Glomerular endothelial cell (primary cell): ENCODE results near the gene C20orf144. TPM values are rescaled to one million over a fixed set of nuclear protein-coding genes. Genes with fewer than 3 reads are reported as not detected.

Source experiments
- total RNA-seq: library from RNA; depleted of rRNA; stranded (reverse); fragments of >200 nt; gene quantifications from 2 replicates; pipeline ENCODE4 v1.2.3, GENCODE V29; 2015

Gene C20orf144
- total RNA-seq, 1 donor from 2014 or later, result not detected

Other genes with a start within 250 kb of the C20orf144 start
- 10.4 and 12.4 TPM in 2 replicates for gene SNTA1, start 218.6 kb upstream of the C20orf144 start, total RNA-seq
- gene CBFA2T2, start 172.2 kb upstream of the C20orf144 start, total RNA-seq, result 11.1 and 14.9 TPM in 2 replicates
- 1.4 and 4.0 TPM in 2 replicates for gene ACTL10, start 4.6 kb downstream of the C20orf144 start, total RNA-seq
- 18.2 and 31.9 TPM in 2 replicates for gene NECAB3, start 12.1 kb downstream of the C20orf144 start, total RNA-seq
- gene E2F1, start 24.1 kb downstream of the C20orf144 start, total RNA-seq, result 3.2 and 9.9 TPM in 2 replicates
- gene PXMP4, start 58.0 kb downstream of the C20orf144 start, total RNA-seq, result 9.2 and 11.5 TPM in 2 replicates
- gene ZNF341, start 69.7 kb downstream of the C20orf144 start, total RNA-seq, result 2.6 and 4.3 TPM in 2 replicates
- gene CHMP4B, start 149.0 kb downstream of the C20orf144 start, total RNA-seq, result 85.9 and 119 TPM in 2 replicates